Medulla oblongata (tissue), 1 donor: ENCODE data around the gene MISP.
"Not testable (repeated sequence)": the region's sequence is repeated elsewhere in the genome, so short reads cannot be mapped to it uniquely, and the experiment has no call there.

Experiments
- DNase-seq: peaks from one replicate; pipeline ENCODE4 v3.0.0-alpha.2; 2015; ENCODE audit errors: extremely low spot score

MISP gene

GRCh38 chr19:725461-726089 is 25.3 kb upstream of the MISP start:
- DNase-seq: no peak

- no peak for DNase-seq
Measured at GRCh38 chr19:726993-727956, 23.6 kb upstream of the MISP start.

GRCh38 chr19:728011-728410 is 22.9 kb upstream of the MISP start:
- no peak for DNase-seq

- DNase-seq: not testable (repeated sequence)
Measured at GRCh38 chr19:729564-729963, 21.3 kb upstream of the MISP start.

- no peak for DNase-seq
Measured at GRCh38 chr19:729965-730668, 20.8 kb upstream of the MISP start.

- DNase-seq: no peak
Measured at GRCh38 chr19:731000-731399, 19.9 kb upstream of the MISP start.

GRCh38 chr19:732148-733069 is 18.5 kb upstream of the MISP start:
- DNase-seq: no peak

GRCh38 chr19:734716-735115 is 16.2 kb upstream of the MISP start:
- no peak for DNase-seq

- DNase-seq: no peak
Measured at GRCh38 chr19:736125-736524, 14.8 kb upstream of the MISP start.

- DNase-seq: no peak
Measured at GRCh38 chr19:737591-738093, 13.3 kb upstream of the MISP start.

- DNase-seq: no peak
Measured at GRCh38 chr19:738509-739128, 12.3 kb upstream of the MISP start.

GRCh38 chr19:739998-740715 is 10.8 kb upstream of the MISP start:
- no peak for DNase-seq

GRCh38 chr19:740816-741505 is 10.0 kb upstream of the MISP start:
- DNase-seq: not testable (repeated sequence)

- DNase-seq: no peak
Measured at GRCh38 chr19:741506-742131, 9.3 kb upstream of the MISP start.

GRCh38 chr19:742540-743075 is 8.3 kb upstream of the MISP start:
- DNase-seq: no peak

- DNase-seq: peak; percentile 27
Measured at GRCh38 chr19:743168-743687, 7.7 kb upstream of the MISP start.

GRCh38 chr19:745138-745537 is 5.8 kb upstream of the MISP start:
- DNase-seq: not testable (repeated sequence)

GRCh38 chr19:746208-746819 is 4.6 kb upstream of the MISP start:
- DNase-seq: no peak
